Nephron (organoid): ENCODE results near the gene RAX.
"Not testable (repeated sequence)": the region's sequence is repeated elsewhere in the genome, so short reads cannot be mapped to it uniquely, and the experiment has no call there.

Experiments used
- H3K27ac Mint-ChIP-seq, 3 experiments: 2 replicates each; pipeline ENCODE4 v1.8.0; 2020; ENCODE audit warnings: mixed read lengths in 3 of 3, mild to moderate bottlenecking in 2 of 3, moderate library complexity in 1 of 3
- H3K27me3 Mint-ChIP-seq: 2 replicates; pipeline ENCODE4 v1.8.0; 2021; ENCODE audit warnings: low read depth, mild to moderate bottlenecking, moderate library complexity, mixed read lengths
- H3K36me3 Mint-ChIP-seq: 2 replicates; pipeline ENCODE4 v1.8.0; 2020; ENCODE audit warnings: low read depth, mixed read lengths
- H3K4me1 Mint-ChIP-seq: 2 replicates; pipeline ENCODE4 v1.8.0; 2020; ENCODE audit warnings: mixed read lengths
- H3K4me3 Mint-ChIP-seq, 3 experiments: 2 replicates each; pipeline ENCODE4 v1.8.0; 2020; ENCODE audit warnings: mild to moderate bottlenecking in 3 of 3, mixed read lengths in 3 of 3, moderate library complexity in 2 of 3
- H3K9me3 Mint-ChIP-seq: 2 replicates; pipeline ENCODE4 v1.8.0; 2020; ENCODE audit warnings: mixed read lengths
- TF ChIP-seq, protein P1 (sequence below), 3 experiments: fragments of 200-600 bp; sonication (generic); IDR thresholded peaks; one replicate each; pipeline ENCODE4 v1.5.0; 2021; ENCODE audit warnings: antibody characterized with exemption in 3 of 3; ENCODE audit not compliant: unreplicated experiment in 3 of 3

Gene RAX

DNA sequence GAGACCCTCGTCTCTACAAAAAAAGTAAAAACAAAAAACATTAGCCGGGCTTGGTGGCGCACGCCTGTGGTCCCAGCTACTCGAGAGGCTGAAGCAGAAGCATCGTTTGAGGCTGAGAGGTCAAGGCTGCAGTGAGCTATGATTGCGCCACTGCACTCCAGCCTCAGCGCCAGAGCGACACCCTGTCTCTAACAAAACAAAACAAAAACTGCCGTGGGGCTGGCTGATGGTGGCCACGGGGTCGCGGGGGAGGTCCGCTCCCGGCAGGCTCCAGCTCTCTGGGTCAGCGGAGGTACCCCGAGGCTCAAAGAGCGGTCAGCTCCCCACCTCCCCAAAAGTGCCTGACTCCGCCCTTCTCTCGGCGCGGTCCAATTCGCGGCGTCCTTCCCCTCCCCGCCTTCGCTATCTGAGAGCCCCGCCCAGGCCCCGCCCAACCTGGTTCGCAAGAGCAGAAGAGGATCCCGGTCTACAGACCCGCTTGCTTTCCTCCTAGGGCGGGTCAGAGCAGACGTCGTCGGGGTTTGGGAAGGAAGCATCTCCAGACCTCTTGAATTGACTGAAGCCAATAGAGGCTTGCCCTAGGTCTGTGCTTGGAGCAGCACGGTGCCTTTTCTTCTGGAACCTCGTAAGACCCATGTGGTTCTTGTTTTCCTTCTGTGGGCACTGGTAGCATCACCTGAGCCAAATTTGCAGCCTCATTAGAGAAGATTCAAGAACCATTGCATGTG is 7.8 kb downstream of the RAX start:
- peaks cover 29% of the 10 kb centered on the region for H3K4me1 Mint-ChIP-seq
- H3K4me3 Mint-ChIP-seq = peak overlapping the region in 2 of 3 experiments; percentile 14 to 19
- H3K27me3 Mint-ChIP-seq = peaks cover 99% of the 10 kb centered on the region
- peaks cover 14% of the 10 kb centered on the region for H3K9me3 Mint-ChIP-seq
- TF ChIP-seq, protein P1, sequence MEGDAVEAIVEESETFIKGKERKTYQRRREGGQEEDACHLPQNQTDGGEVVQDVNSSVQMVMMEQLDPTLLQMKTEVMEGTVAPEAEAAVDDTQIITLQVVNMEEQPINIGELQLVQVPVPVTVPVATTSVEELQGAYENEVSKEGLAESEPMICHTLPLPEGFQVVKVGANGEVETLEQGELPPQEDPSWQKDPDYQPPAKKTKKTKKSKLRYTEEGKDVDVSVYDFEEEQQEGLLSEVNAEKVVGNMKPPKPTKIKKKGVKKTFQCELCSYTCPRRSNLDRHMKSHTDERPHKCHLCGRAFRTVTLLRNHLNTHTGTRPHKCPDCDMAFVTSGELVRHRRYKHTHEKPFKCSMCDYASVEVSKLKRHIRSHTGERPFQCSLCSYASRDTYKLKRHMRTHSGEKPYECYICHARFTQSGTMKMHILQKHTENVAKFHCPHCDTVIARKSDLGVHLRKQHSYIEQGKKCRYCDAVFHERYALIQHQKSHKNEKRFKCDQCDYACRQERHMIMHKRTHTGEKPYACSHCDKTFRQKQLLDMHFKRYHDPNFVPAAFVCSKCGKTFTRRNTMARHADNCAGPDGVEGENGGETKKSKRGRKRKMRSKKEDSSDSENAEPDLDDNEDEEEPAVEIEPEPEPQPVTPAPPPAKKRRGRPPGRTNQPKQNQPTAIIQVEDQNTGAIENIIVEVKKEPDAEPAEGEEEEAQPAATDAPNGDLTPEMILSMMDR (IDR thresholded peaks at IDR 0.05; ENCODE audit: unreplicated experiment in 3 of 3) = no peak
- H3K27ac Mint-ChIP-seq = no peak overlapping the region
- H3K36me3 Mint-ChIP-seq = no peaks in the 10 kb centered on the region

DNA sequence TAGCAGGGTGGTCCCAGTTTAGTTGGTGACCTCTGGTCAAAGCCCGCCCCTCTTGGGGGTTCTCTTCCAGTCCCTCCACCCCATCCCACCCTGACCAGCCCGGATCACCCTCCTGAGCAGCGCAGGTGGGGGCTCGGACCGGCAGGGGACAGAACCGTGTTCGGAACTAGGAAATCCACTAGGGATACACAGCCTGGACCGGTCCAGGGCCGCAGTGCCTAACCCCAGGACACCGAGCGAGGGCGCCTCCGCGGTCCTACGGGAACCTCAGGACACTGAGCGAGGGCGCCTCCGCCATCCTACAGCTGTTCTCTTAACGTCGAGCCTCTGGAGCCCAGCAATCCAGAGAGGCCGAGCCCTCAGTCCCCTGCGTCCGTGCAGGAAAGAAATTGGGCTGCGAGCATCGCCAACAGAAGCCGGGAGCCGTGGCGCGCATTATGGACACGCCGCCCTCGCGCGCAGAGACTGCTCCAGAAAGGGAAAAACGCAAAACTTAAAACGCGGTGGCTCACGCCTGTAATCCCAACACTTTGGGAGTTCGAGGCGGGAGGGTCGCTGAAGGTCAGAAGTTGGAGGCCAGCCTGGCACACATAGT is 8.5 kb downstream of the RAX start:
- Mint-ChIP-seq H3K9me3 (peaks cover 17% of the 10 kb centered on the region), H3K4me1 (peaks cover 28% of the 10 kb centered on the region), H3K27me3 (peaks cover 99% of the 10 kb centered on the region), H3K4me3 (no peak overlapping the region), H3K27ac (no peak overlapping the region), H3K36me3 (no peaks in the 10 kb centered on the region)
- TF ChIP-seq, protein P1 (IDR thresholded peaks at IDR 0.05; ENCODE audit: unreplicated experiment in 3 of 3) = no peak

DNA sequence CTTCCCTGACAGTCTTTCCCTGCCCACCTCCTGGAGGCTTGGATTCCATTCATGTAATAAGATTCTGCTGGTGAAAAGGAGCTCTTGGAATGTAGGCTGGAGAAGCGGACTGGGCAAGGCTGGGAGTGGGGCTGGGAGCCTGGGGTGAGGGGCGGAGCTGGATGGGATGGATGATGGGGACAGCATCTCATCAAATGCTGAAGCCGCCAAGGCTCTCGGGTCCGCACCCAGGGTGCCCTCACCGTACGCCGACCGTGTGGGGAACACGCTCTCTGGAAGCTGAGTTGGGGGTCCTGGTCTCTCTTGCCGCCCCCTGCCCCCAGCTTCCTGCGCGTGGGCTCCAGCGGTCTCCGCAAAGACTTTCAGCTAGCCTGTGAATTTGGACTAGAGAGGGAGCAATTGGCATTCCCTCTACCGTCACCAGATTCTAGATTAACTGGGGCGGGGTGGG is 9.1 kb downstream of the RAX start:
- TF ChIP-seq, protein P1 (IDR thresholded peaks at IDR 0.05; ENCODE audit: unreplicated experiment in 3 of 3) = no peak
- H3K4me1 Mint-ChIP-seq = peaks cover 24% of the 10 kb centered on the region
- no peak overlapping the region for H3K27ac Mint-ChIP-seq
- no peak overlapping the region for H3K4me3 Mint-ChIP-seq
- H3K27me3 Mint-ChIP-seq = peaks cover 99% of the 10 kb centered on the region
- H3K9me3 Mint-ChIP-seq = peaks cover 21% of the 10 kb centered on the region
- no peaks in the 10 kb centered on the region for H3K36me3 Mint-ChIP-seq

DNA sequence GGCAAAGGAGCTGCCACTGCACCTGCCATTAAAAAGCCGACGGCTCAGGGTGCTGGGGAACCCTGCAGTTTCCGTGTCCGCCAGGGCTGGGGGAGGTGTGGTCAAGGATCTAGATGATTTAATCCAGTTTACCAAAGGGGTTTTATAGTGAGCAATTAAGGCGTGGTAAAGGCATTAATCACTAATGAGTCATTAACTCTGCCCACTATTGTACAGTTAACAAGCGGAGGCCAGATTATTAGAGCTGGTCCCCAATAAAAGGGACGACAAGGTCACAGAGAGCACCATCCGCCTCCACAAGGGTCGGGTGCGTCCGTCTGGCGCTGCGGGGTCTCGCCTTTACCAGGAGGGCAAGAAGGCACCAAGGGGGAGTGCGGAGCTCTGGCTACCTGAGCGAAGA is 9.6 kb downstream of the RAX start:
- Mint-ChIP-seq H3K27ac (no peak overlapping the region), H3K36me3 (no peaks in the 10 kb centered on the region), H3K27me3 (peaks cover 100% of the 10 kb centered on the region), H3K4me1 (peaks cover 24% of the 10 kb centered on the region), H3K4me3 (peak overlapping the region in 2 of 3 experiments; percentile 63 to 68), H3K9me3 (peaks cover 21% of the 10 kb centered on the region)
- TF ChIP-seq, protein P1 (IDR thresholded peaks at IDR 0.05; ENCODE audit: unreplicated experiment in 3 of 3) = no peak

DNA sequence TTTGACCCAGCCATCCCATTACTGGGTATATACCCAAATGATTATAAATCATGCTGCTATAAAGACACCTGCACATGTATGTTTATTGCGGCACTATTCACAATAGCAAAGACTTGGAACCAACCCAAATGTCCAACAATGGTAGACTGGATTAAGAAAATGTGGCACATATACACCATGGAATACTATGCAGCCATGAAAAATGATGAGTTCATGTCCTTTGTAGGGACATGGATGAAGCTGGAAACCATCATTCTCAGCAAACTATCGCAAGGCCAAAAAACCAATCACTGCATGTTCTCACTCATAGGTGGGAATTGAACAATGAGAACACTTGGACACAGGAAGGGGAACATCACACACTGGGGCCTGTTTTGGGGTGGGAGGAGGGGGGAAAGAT is 11.0 kb downstream of the RAX start:
- H3K27me3 Mint-ChIP-seq = peaks cover 98% of the 10 kb centered on the region
- not testable (repeated sequence) for H3K36me3 Mint-ChIP-seq, H3K4me3 Mint-ChIP-seq, H3K27ac Mint-ChIP-seq
- H3K4me1 Mint-ChIP-seq = peaks cover 10% of the 10 kb centered on the region
- peaks cover 21% of the 10 kb centered on the region for H3K9me3 Mint-ChIP-seq

- H3K27ac Mint-ChIP-seq, H3K4me1 Mint-ChIP-seq, H3K4me3 Mint-ChIP-seq, H3K36me3 Mint-ChIP-seq: not testable (repeated sequence)
- H3K27me3 Mint-ChIP-seq = peaks cover 96% of the 10 kb centered on the region
- peaks cover 21% of the 10 kb centered on the region for H3K9me3 Mint-ChIP-seq
These were observed 11.4 kb downstream of the RAX start for GRCh38 chr18:59261842-59262241.

- peaks cover 60% of the 10 kb centered on the region for H3K27me3 Mint-ChIP-seq
These were observed 17.8 kb downstream of the RAX start for GRCh38 chr18:59255491-59255890.

More at GRCh38 chr18:59255491-59255890, 17.8 kb downstream of the RAX start:
- not testable (repeated sequence) for H3K27ac Mint-ChIP-seq, H3K36me3 Mint-ChIP-seq, H3K4me3 Mint-ChIP-seq, H3K4me1 Mint-ChIP-seq
- peaks cover 11% of the 10 kb centered on the region for H3K9me3 Mint-ChIP-seq
